ENCODE data around the gene SARM1.
A peak's percentile ranks its signal among the peaks of the same experiment; 100 is the strongest.
"Not testable (repeated sequence)": the region's sequence is repeated elsewhere in the genome, so short reads cannot be mapped to it uniquely, and the experiment has no call there.

Gene SARM1

GRCh38 chr17:28371245-28372202, at the start of gene SARM1:
TSS of gene SARM1 (plus strand) at chr17:28371694. CDS start at chr17:28372033, 339 bp downstream.
- peak; percentile 85 for DNase-seq (ENCODE audit: low spot score)

DNA sequence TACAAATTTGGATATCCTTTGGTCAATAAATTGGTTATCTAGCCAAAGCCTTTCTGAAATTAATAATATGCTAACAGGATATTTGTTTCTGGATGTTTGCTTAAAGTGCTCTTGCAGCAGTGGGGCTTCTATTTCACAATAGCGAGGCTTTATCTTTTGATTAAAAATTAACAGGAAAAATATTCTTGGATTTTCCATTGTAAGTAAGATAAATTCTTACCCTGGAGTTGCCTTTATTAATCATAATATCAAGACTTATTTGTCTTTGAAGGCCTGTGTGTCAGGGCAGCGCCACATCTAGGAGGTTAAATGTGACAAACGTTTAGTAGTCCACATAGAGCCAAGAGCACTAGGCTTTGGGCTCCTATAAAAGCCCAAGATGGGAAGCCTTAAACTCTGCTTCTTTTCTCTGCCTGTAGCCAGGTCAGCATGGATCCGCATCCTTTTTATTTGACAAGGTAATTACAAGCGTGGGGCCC, 47.2 kb upstream of the SARM1 start:
- DNase-seq (ENCODE audit: low spot score) = no peak

DNA sequence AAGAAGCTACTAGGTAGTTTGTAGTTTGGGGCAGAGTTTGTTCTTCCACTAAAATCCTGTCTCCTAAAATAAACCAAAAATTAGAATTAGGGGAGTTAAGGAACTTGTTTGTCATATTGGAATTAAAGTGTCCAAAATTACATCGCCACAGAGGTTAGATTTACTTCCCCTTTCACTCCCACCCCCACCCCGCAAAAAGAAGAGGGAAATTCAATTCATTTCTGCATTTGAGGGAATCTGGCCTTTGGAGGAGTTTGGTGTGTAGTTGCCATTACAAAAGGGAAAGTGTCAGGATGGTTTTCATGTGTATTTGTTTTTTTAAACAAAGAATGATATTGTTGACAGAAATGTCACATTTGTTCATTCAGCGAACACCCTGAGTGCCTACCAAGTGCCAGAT, 46.7 kb upstream of the SARM1 start:
- no peak for DNase-seq (ENCODE audit: low spot score)

GRCh38 chr17:28325211-28325610, 46.3 kb upstream of the SARM1 start:
- DNase-seq (ENCODE audit: low spot score) = no peak

GRCh38 chr17:28326114-28326513, 45.4 kb upstream of the SARM1 start:
- DNase-seq (ENCODE audit: low spot score) = no peak

DNA sequence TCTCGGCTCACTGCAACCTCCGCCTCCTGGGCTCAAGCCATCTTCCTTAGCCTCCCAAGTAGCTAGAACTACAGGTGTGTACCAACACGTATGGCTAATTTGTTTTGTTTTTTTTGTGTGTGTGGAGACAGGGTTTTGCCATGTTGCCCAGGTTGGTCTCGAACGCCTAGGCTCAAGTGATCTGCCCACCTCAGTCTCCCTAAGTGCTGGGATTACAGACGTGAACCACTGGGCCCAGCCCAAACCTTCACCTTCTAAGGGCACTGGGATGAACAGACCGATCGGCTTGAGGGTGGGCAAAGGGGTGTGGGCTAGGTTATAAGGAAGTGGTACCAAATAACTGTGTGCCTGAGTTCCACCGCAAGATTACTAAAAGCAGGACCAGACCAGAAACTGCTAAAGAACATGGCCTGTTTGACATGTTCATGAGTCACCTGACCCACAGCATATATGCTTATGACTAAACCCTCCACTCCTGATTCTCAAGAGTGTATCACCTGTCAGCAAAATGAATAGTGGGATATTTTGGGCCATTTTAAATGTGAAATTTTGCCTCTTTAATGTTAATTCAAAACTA, 44.4 kb upstream of the SARM1 start:
- no peak for DNase-seq (ENCODE audit: low spot score)

GRCh38 chr17:28327709-28328108, 43.8 kb upstream of the SARM1 start:
- no peak for DNase-seq (ENCODE audit: low spot score)

DNA sequence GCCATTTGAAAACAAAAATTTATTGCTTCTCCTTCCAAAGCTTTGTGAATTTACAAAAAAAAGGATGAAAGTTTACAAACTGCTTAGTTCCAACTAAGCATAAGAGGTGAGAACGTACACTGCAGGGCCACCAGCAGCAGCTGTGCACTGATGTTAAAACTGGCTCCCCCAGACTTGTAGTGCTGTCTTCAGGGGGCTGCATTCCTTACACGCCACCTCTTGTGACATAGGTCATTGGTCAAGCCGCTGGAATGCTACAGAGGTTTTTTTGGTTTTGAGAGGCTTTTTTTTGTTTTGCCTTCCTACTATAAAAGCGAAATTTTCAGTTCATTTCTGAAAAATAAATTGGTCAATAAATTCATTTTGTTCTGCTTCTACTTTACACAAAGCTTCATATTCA, 43.2 kb upstream of the SARM1 start:
- no peak for DNase-seq (ENCODE audit: low spot score)

GRCh38 chr17:28330671-28331070, 40.8 kb upstream of the SARM1 start:
- DNase-seq (ENCODE audit: low spot score) = no peak

DNA sequence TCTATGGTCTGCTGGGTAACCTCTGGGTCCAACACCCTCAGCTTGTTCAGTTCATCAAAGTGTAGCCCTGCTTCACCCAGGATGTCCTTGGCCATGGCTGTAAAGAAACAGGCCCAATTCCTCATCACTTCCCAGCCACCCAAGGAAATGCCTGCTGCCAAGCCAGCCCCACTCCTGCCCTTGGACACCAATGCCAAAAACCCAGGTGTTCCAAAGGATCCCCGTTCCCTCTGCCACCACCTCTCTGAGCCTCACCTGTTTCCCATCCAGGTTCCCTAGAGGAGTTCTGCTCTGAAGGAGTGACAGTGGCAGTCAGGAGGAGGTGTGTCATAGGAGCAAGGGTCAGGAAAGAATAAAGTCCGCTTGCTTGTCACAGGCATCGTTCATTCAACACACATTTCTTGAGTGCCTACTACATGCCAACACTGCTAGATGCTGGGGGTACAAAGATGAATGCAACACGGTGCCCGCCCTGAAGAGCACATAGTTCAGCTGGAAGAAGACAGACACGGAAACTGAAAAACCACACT, 39.5 kb upstream of the SARM1 start:
- no peak for DNase-seq (ENCODE audit: low spot score)

GRCh38 chr17:28333083-28333746, 38.3 kb upstream of the SARM1 start:
- DNase-seq (ENCODE audit: low spot score) = no peak

DNA sequence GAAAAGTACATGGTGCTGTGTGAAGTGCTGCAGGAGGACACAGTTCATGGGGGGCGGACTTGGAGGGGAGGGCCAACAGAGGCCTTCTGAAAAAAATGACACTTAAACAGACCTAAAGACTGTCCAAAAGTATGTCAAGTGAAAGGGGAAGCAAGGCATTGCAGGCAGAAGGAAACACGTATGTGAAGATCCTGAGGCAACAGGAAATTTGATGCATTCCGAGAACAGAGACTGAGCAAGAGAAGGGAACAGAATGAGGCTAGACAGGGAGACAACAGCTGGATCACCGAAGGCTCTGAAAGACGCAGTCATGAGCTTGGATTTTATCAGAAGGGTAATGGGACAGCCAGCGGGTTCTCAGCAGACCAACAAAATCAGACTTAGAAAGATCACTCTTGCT, 37.3 kb upstream of the SARM1 start:
- no peak for DNase-seq (ENCODE audit: low spot score)

GRCh38 chr17:28334666-28335200, 36.8 kb upstream of the SARM1 start:
- no peak for DNase-seq (ENCODE audit: low spot score)

GRCh38 chr17:28335201-28335958, 36.1 kb upstream of the SARM1 start, which contains the start of the genes IFT20 and TNFAIP1:
TSS of gene IFT20 (minus strand) at chr17:28335472. CDS start at chr17:28331985, 3,487 bp downstream.
TSS of gene TNFAIP1 (plus strand) at chr17:28335761. CDS start at chr17:28339522, 3,761 bp downstream.
- DNase-seq (ENCODE audit: low spot score) = peak; percentile 100

- peak; percentile 87 for DNase-seq (ENCODE audit: low spot score)
Observed at GRCh38 chr17:28335959-28336871, 35.3 kb upstream of the SARM1 start.

DNA sequence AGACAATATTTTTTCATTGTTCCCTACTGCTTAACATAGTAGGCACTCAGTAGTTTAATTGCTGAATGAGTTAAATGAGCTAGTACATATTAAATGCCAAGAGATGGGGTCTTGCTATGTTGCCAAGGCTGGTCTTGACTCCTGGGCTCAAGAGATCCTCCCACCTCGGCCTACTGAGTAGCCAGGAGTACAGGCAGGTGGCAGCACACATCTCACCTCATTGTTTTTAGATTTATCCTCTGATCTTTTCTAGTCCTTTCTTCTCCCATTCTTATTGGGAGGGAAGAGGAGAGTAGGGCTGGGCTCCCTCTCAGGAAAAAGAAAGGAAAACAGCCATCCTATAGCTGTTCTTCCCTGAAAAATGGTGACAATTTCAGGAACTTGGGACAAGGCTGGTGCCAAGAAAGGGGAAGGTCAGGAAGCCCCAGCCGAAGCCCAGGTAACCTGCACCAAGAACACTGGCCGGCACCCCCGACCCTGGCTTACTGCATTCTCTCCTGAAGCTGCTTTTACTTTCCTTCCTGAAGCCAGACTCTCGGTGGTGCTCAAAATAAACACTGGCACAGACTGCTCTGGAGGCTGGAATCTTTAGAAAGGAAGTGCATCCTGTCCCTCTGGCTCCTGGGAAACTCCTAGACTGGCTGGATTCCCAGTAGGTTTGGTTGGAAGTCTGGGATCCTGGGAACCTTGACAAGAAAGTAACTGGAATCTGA, 33.3 kb upstream of the SARM1 start:
- DNase-seq (ENCODE audit: low spot score) = no peak

DNA sequence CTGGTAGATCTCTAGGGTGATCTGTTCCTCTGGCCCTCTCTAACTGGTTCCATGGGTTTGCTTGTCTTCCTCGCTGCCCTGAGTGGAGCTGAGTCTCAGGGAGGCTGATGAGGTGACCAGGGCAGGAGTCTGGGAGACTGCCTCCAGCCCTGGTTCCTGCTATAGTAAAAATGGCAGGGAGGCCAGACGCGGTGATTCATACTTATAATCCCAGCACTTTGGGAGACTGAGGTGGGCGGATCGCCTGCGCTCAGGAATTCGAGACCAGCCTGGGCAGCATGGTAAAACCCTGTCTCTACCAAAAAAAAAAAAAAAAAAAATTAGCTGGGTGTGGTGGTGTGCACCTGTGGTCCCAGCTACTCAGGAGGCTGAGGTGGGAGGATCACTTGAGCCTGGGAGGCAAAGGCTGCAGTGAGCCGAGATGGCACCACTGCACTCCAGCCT, 32.7 kb upstream of the SARM1 start:
- DNase-seq (ENCODE audit: low spot score) = not testable (repeated sequence)

GRCh38 chr17:28339431-28339830, 32.1 kb upstream of the SARM1 start:
- DNase-seq (ENCODE audit: low spot score) = no peak

- no peak for DNase-seq (ENCODE audit: low spot score)
Observed at GRCh38 chr17:28340374-28340773, 31.1 kb upstream of the SARM1 start.

All from RKO (cell line).